ENCODE data around the gene NDUFAF8.
A peak's percentile ranks its signal among the peaks of the same experiment; 100 is the strongest.

Gene NDUFAF8

DNA sequence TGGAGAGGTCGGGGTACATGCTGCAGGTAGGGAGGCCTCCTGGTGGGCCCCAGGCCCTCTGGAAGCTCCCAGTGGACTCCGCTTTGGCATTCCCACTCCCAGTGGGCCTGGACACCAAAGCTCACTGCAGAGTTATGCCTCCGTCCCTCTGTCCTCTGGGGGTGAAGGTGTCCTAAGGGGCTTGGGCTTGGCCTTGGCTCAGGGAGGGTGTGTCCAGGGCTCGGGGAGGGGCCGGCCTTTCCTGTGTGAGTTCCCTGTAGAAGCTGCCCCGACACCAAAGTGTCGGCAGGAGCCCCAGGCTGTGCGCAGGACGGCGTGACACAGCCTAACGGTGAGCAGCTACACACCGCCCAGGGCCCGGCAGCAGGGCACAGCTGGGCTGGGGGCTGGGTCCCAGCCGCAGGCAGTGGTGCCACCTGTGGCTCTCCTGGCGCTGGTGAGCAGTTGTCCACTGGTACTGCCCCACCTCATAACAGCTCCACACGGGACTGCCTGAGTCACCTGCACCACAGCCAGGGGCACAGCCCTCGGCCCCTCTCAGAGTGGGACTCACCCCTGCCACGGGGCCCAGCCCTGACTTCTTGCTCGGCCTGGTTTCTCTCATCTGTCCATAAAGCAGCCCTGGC lies 6.4 kb upstream of the NDUFAF8 start:
- no peak for TF ChIP-seq JUND (IDR thresholded peaks at IDR 0.05; ENCODE audit: low read depth)
- in situ Hi-C loops (cut with HindIII; ENCODE audit: low pct_unique_long_range_greater_than_20kb, low sequenced_read_pairs), result no loop called here
- no peak for DNase-seq (ENCODE audit: low read depth in 1 of 2, low spot score in 1 of 2)

DNA sequence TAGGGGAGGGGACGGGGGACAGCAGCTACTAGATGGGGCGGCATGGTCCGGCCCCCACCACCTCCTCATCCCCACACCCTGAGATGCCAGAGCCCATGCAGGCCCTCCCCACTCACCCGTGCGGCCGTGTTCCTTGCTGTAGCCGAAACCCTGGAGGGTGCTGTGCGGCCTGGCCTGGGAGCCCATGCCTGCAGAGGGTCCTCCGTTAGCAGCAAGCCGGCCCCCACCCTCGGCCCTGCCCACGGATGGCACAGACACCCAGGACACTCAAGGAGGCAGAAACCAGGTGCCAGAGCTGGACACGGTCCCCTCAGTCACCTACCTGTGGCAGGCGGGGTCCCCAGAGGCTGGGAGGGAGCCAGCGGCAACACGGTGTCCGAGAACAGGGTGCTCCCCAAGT lies 5.8 kb upstream of the NDUFAF8 start:
- in situ Hi-C loops (cut with HindIII; ENCODE audit: low pct_unique_long_range_greater_than_20kb, low sequenced_read_pairs), result no loop called here
- TF ChIP-seq JUND (IDR thresholded peaks at IDR 0.05; ENCODE audit: low read depth), result no peak
- DNase-seq (ENCODE audit: low read depth in 1 of 2, low spot score in 1 of 2), result no peak

DNA sequence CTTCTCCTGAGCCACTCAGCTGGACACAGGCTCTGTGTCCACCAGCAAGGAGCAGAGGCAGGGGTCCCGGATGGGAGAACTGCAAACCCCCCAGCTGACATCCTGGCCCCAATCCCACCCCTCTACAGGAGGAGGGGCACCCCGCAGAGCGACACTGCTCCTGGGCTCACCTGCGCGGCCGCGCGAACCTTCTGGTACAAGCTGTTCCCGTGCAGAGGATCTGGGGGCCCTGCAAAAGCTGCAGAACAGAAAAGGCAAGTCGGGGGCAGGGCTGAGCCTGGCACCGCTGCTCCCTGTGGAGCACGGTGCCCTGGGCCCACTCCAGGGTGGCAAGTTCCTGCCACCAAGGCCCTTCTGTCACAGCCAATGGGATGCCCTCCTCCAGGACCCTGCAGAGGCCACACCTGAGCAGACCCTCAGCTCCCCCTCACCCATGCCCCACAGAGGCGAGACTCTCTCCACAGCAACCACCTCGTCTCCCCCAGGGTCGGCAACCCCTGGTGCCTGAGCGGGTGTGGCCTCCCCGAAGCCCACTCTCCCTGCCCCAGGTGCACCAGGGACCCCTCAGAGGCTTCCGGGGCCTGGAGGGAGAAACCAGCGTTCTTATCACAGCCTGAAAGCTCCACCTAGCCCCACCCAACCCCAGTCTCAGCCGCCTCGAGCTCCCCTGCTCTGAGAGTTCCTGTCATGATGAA lies 5.2 kb upstream of the NDUFAF8 start:
- DNase-seq (ENCODE audit: low read depth in 1 of 2, low spot score in 1 of 2), result no peak
- in situ Hi-C loops (cut with HindIII; ENCODE audit: low pct_unique_long_range_greater_than_20kb, low sequenced_read_pairs), result no loop called here
- no peak for TF ChIP-seq JUND (IDR thresholded peaks at IDR 0.05; ENCODE audit: low read depth)

DNA sequence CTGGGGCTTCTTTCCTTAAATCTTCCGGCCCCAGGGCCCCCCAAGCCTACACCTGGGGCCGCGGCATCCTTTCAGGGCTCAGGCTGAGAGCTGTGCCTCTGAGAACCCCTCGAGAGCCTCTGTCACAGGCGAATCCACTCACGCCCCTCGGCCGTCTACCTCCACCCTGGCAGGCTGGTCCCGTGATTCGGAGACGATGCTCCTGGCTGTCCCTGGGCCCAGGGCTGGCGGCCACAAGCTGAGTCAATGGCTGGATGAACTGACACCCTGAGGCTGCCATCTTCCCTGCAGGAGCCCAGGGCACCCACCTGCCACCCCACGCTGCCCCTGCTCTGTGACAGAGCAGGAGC lies 4.6 kb upstream of the NDUFAF8 start:
- no peak for DNase-seq (ENCODE audit: low read depth in 1 of 2, low spot score in 1 of 2)
- in situ Hi-C loops (cut with HindIII; ENCODE audit: low pct_unique_long_range_greater_than_20kb, low sequenced_read_pairs), result no loop called here
- no peak for TF ChIP-seq JUND (IDR thresholded peaks at IDR 0.05; ENCODE audit: low read depth)

- no peak for DNase-seq (ENCODE audit: low read depth in 1 of 2, low spot score in 1 of 2)
- in situ Hi-C loops (cut with HindIII; ENCODE audit: low pct_unique_long_range_greater_than_20kb, low sequenced_read_pairs), result no loop called here
- TF ChIP-seq JUND (IDR thresholded peaks at IDR 0.05; ENCODE audit: low read depth), result no peak
Measured at GRCh38 chr17:81234940-81235821, 3.9 kb upstream of the NDUFAF8 start.

GRCh38 chr17:81235822-81236740 lies 3.0 kb upstream of the NDUFAF8 start:
- no peak for DNase-seq (ENCODE audit: low read depth in 1 of 2, low spot score in 1 of 2)
- TF ChIP-seq JUND (IDR thresholded peaks at IDR 0.05; ENCODE audit: low read depth), result no peak
- in situ Hi-C loops (cut with HindIII; ENCODE audit: low pct_unique_long_range_greater_than_20kb, low sequenced_read_pairs), result no loop called here

DNA sequence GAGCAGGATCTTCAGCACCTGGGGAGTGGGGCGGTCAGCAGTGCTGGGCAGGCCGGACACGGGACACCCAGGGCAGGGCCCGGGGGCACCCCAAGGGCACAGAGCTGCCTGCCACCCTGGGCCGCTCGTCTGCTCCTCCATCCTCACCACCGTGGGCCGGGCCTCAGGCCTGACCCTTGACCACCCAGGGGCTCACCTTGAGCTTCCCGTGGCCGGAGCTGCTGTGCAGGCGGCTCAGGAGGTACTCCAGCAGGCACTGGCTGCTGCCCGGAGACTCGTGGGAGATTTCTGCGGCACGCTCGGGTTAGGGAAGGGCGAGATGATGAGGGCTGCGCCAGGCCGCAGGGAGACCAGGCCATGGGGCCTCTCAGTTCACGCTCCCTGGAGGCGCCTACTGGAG lies 2.3 kb upstream of the NDUFAF8 start:
- TF ChIP-seq JUND (IDR thresholded peaks at IDR 0.05; ENCODE audit: low read depth), result no peak
- DNase-seq (ENCODE audit: low read depth in 1 of 2, low spot score in 1 of 2), result no peak
- in situ Hi-C loops (cut with HindIII; ENCODE audit: low pct_unique_long_range_greater_than_20kb, low sequenced_read_pairs), result no loop called here

- no peak for TF ChIP-seq JUND (IDR thresholded peaks at IDR 0.05; ENCODE audit: low read depth)
- in situ Hi-C loops (cut with HindIII; ENCODE audit: low pct_unique_long_range_greater_than_20kb, low sequenced_read_pairs), result no loop called here
- no peak for DNase-seq (ENCODE audit: low read depth in 1 of 2, low spot score in 1 of 2)
Measured at GRCh38 chr17:81237591-81238489, 1.3 kb upstream of the NDUFAF8 start.

GRCh38 chr17:81238490-81238814 lies 666 bp upstream of the NDUFAF8 start:
- TF ChIP-seq JUND (IDR thresholded peaks at IDR 0.05; ENCODE audit: low read depth), result no peak
- in situ Hi-C loops (cut with HindIII; ENCODE audit: low pct_unique_long_range_greater_than_20kb, low sequenced_read_pairs), result no loop called here
- DNase-seq (ENCODE audit: low read depth in 1 of 2, low spot score in 1 of 2), result no peak

DNA sequence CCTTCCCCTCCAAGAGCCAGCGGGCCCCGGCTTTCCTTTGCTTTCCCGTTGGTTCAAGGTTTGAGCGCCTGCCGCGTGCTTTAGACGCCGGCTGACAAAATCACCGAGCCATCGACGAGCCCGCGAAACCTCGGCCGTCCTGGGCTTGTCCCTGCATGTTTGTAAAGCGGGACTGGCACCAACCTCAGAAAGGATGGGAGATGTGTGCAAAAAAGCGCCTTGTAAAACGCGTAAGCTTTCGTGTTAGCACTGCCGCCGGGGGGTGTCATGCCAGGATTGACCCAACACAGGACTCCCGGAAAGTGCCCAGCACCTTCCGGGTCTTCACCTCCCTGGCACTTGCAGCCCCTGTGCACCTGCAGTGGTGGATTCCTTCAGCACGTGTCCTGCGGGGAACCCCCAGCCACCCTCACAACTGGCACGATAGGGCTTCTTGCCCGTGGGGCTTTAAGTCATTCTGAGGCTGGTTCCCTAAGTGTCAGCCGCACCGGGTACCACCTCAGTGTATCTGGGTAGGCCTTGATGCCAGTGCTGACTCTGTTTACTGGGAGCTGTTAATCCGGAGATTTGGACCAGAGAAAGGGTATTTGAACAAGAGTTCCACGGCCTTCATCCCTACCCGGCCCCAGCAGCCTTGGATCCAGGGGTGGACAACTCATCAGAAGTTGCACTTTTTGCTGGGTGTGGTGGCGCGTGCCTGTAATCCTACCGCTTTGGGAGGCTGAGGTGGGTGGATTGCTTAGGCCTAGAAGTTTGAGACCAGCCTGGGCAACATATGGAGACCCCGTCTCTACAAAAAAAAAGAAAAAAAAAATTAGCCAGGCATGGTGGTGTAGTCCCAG lies 817 bp downstream of the NDUFAF8 start:
- DNase-seq (ENCODE audit: low read depth in 1 of 2, low spot score in 1 of 2), result peak; percentile 37 to 49
- TF ChIP-seq JUND (IDR thresholded peaks at IDR 0.05; ENCODE audit: low read depth), result no peak
- in situ Hi-C loops (cut with HindIII; ENCODE audit: low pct_unique_long_range_greater_than_20kb, low sequenced_read_pairs), result no loop called here

DNA sequence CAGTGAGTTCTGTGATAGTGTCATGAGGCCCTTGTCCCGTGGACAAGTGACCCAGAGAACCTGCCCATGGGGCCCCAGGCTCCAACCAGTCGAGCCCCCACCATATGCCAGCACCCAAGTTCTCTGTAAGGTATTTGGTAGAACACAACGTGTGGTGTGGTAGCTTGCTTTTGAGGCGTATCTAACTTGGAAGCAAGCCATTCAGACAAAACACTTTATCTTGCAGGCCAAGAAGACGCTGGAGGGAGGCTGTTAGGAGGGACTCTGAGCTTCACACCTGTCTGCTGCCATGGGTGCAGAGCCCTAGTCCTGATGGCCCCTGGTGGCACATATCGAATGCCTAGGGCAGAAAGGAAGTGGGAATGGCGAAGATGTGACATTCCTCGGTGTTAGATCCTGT lies 1.6 kb downstream of the NDUFAF8 start:
- DNase-seq (ENCODE audit: low read depth in 1 of 2, low spot score in 1 of 2), result no peak
- in situ Hi-C loops (cut with HindIII; ENCODE audit: low pct_unique_long_range_greater_than_20kb, low sequenced_read_pairs), result no loop called here
- TF ChIP-seq JUND (IDR thresholded peaks at IDR 0.05; ENCODE audit: low read depth), result no peak
